ENCODE data around the gene TMEM44. TPM values are rescaled to one million over a fixed set of nuclear protein-coding genes. Genes with fewer than 3 reads are reported as not detected.

The TMEM44 gene
- total RNA-seq, 1 experiment from 2014 or later, result 70.1 TPM

DNA sequence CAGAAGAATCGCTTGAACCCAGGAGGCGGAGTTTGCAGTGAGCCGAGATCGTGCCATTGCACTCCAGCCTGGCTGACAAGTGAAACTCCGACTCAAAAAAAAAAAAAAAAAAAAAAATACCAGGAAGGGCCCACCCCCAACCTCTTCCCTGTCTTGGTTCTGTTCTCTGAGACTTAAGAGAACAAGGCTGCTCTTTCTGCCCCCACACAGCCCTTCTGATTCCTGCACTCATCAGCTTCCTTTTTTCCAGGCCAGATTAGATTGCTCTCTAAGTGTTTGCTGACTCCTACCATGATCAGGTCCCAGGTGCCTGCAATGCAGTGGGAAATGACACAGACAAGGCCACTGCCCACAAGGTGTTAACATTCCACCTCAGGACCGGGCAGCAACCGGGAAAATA is 13.0 kb downstream of the TMEM44 start:
- no TSS peak for BruUV-seq (replicated peaks)
- DNase-seq (ENCODE audit: low read depth, low spot score) (no peak), ATAC-seq (no peak)
- CTCF ChIA-PET, result no interaction called here
- no peak overlapping the region for H3K4me3 ChIP-seq (ENCODE audit: low read depth in 2 of 2, low read length in 2 of 2)
- H3K36me3 ChIP-seq (ENCODE audit: control insufficient read depth, insufficient read depth, low read length), result no peaks in the 10 kb centered on the region; the same call in 1 of the 2 replicates
- no peaks in the 10 kb centered on the region for H3K27me3 ChIP-seq (ENCODE audit: control insufficient read depth, insufficient read depth, low read length)
- intact Hi-C loops (cut with micrococcal nuclease; ENCODE audit: unreplicated experiment) (no loop called here), in situ Hi-C loops (cut with HindIII; ENCODE audit: low pct_unique_long_range_greater_than_20kb, low sequenced_read_pairs) (no loop called here)
- H3K4me1 ChIP-seq (ENCODE audit: control insufficient read depth, insufficient read depth, low read length), result peaks cover 7% of the 10 kb centered on the region
- TF ChIP-seq POLR2AphosphoS5 (IDR thresholded peaks at IDR 0.05; ENCODE audit: low read depth, low read length) (no peak), SIN3A (IDR thresholded peaks at IDR 0.05; ENCODE audit: borderline replicate concordance, insufficient read depth, low read depth, low read length) (no peak), TCF7L2 (IDR thresholded peaks at IDR 0.05; ENCODE audit: low read depth, low read length) (no peak)
- TF ChIP-seq, protein P1, sequence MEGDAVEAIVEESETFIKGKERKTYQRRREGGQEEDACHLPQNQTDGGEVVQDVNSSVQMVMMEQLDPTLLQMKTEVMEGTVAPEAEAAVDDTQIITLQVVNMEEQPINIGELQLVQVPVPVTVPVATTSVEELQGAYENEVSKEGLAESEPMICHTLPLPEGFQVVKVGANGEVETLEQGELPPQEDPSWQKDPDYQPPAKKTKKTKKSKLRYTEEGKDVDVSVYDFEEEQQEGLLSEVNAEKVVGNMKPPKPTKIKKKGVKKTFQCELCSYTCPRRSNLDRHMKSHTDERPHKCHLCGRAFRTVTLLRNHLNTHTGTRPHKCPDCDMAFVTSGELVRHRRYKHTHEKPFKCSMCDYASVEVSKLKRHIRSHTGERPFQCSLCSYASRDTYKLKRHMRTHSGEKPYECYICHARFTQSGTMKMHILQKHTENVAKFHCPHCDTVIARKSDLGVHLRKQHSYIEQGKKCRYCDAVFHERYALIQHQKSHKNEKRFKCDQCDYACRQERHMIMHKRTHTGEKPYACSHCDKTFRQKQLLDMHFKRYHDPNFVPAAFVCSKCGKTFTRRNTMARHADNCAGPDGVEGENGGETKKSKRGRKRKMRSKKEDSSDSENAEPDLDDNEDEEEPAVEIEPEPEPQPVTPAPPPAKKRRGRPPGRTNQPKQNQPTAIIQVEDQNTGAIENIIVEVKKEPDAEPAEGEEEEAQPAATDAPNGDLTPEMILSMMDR (IDR thresholded peaks at IDR 0.05), result no peak
- TF ChIP-seq, protein P2, sequence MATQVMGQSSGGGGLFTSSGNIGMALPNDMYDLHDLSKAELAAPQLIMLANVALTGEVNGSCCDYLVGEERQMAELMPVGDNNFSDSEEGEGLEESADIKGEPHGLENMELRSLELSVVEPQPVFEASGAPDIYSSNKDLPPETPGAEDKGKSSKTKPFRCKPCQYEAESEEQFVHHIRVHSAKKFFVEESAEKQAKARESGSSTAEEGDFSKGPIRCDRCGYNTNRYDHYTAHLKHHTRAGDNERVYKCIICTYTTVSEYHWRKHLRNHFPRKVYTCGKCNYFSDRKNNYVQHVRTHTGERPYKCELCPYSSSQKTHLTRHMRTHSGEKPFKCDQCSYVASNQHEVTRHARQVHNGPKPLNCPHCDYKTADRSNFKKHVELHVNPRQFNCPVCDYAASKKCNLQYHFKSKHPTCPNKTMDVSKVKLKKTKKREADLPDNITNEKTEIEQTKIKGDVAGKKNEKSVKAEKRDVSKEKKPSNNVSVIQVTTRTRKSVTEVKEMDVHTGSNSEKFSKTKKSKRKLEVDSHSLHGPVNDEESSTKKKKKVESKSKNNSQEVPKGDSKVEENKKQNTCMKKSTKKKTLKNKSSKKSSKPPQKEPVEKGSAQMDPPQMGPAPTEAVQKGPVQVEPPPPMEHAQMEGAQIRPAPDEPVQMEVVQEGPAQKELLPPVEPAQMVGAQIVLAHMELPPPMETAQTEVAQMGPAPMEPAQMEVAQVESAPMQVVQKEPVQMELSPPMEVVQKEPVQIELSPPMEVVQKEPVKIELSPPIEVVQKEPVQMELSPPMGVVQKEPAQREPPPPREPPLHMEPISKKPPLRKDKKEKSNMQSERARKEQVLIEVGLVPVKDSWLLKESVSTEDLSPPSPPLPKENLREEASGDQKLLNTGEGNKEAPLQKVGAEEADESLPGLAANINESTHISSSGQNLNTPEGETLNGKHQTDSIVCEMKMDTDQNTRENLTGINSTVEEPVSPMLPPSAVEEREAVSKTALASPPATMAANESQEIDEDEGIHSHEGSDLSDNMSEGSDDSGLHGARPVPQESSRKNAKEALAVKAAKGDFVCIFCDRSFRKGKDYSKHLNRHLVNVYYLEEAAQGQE (IDR thresholded peaks at IDR 0.05; ENCODE audit: insufficient read depth in 1 of 2, low read depth in 2 of 2, low read length in 1 of 2), result no peak
- no peaks in the 10 kb centered on the region for H3K9me3 ChIP-seq (ENCODE audit: control insufficient read depth, insufficient read depth, low read depth, low read length)
- no peak overlapping the region for H3K27ac ChIP-seq (ENCODE audit: low read length)
- POLR2A ChIA-PET, result no interaction called here

DNA sequence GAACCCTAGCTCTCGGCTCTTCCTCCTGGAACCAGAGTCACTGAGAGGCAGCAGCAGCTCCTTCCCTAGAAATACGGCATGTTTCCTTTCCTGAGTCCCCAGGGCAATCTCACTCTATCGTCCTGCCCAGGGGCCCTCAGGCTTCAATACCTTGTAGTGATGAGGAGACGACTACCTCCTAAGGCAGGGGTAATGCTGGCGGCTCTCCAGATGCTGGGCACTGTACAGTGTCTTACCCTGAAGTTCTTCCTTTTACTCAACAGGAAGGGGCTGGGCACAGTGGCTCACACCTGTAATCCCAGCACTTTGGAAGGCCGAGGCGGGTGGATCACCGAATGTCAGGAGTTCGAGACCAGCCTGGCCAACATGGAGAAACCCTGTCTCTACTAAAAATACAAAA is 13.5 kb downstream of the TMEM44 start:
- DNase-seq (ENCODE audit: low read depth, low spot score) (no peak), ATAC-seq (no peak)
- peaks cover 7% of the 10 kb centered on the region for H3K4me1 ChIP-seq (ENCODE audit: control insufficient read depth, insufficient read depth, low read length)
- no peaks in the 10 kb centered on the region for H3K36me3 ChIP-seq (ENCODE audit: control insufficient read depth, insufficient read depth, low read length)
- H3K27me3 ChIP-seq (ENCODE audit: control insufficient read depth, insufficient read depth, low read length), result no peaks in the 10 kb centered on the region
- no peak overlapping the region for H3K4me3 ChIP-seq (ENCODE audit: low read depth in 2 of 2, low read length in 2 of 2)
- TF ChIP-seq, protein P2 (IDR thresholded peaks at IDR 0.05; ENCODE audit: insufficient read depth in 1 of 2, low read depth in 2 of 2, low read length in 1 of 2), result no peak
- no peak for TF ChIP-seq POLR2AphosphoS5 (IDR thresholded peaks at IDR 0.05; ENCODE audit: low read depth, low read length)
- TF ChIP-seq, protein P1 (IDR thresholded peaks at IDR 0.05), result no peak
- no peak for TF ChIP-seq TCF7L2 (IDR thresholded peaks at IDR 0.05; ENCODE audit: low read depth, low read length)
- no peak for TF ChIP-seq SIN3A (IDR thresholded peaks at IDR 0.05; ENCODE audit: borderline replicate concordance, insufficient read depth, low read depth, low read length)
- POLR2A ChIA-PET, result no interaction called here
- BruUV-seq (replicated peaks), result no TSS peak
- no peak overlapping the region for H3K27ac ChIP-seq (ENCODE audit: low read length)
- in situ Hi-C loops (cut with HindIII; ENCODE audit: low pct_unique_long_range_greater_than_20kb, low sequenced_read_pairs), result no loop called here
- no peaks in the 10 kb centered on the region for H3K9me3 ChIP-seq (ENCODE audit: control insufficient read depth, insufficient read depth, low read depth, low read length)
- CTCF ChIA-PET, result no interaction called here
- intact Hi-C loops (cut with micrococcal nuclease; ENCODE audit: unreplicated experiment), result no loop called here
